NCI-H2107 (cell line): Measurements from ENCODE around the gene GALK1.

Source experiments
- DNase-seq: peaks from one replicate; lab custom pipeline; 2025; lab: John Stamatoyannopoulos, UW

Gene GALK1

GRCh38 chr17:75724016-75725003 is 40.7 kb downstream of the GALK1 start:
- DNase-seq, result no peak

GRCh38 chr17:75723171-75723930 is 41.6 kb downstream of the GALK1 start:
- no peak for DNase-seq

DNA sequence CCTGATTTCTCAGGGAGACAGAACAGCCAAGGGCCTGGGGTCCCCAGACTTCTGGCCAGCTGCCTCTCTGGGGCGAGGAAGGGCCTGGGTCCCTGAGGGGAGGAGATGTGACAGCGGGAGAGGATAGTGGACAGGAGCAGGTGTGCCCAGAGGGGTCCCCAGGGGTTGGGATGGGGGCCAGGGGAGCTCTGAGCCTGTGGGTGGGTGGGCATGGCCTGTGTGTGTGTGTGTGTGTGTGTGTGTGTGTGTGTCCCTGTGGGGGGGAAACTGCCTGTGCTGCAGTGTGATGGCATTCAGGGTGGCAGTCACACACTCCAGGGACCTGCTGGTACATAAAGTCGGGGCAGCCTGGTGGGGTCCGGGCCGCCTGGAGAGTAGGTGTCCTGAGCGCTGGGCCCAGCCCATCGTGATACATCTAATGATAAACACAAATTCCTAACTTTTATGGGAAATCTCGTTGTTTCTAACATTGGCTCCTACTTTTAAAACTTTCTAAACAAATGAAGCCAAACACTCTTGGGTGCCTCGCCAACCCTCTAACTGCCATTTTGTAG is 42.4 kb downstream of the GALK1 start:
- no peak for DNase-seq

GRCh38 chr17:75722076-75722475 is 42.9 kb downstream of the GALK1 start:
- no peak for DNase-seq

DNA sequence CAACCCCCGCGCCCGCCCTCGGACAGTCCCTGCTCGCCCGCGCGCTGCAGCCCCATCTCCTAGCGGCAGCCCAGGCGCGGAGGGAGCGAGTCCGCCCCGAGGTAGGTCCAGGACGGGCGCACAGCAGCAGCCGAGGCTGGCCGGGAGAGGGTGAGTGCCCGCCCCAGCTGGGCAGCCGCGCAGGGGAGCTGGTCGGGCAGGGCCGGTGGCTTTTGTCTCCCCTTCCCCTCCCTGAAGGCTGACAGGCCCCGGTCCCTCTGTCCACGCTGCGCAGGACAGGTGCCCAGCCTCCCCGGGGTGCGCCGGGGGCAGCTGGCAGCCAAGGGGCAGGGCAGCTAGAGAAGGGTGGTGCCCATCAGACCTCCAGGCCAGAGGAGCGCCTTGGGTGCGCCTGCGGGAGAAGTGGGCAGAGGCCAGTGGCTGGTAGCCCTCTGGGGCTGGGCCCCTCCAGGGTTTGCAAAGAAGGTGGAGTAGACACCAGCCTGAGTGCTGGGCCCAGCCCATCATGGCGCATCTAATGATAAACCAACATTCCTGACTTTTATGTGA is 43.5 kb downstream of the GALK1 start:
- DNase-seq, result no peak

DNA sequence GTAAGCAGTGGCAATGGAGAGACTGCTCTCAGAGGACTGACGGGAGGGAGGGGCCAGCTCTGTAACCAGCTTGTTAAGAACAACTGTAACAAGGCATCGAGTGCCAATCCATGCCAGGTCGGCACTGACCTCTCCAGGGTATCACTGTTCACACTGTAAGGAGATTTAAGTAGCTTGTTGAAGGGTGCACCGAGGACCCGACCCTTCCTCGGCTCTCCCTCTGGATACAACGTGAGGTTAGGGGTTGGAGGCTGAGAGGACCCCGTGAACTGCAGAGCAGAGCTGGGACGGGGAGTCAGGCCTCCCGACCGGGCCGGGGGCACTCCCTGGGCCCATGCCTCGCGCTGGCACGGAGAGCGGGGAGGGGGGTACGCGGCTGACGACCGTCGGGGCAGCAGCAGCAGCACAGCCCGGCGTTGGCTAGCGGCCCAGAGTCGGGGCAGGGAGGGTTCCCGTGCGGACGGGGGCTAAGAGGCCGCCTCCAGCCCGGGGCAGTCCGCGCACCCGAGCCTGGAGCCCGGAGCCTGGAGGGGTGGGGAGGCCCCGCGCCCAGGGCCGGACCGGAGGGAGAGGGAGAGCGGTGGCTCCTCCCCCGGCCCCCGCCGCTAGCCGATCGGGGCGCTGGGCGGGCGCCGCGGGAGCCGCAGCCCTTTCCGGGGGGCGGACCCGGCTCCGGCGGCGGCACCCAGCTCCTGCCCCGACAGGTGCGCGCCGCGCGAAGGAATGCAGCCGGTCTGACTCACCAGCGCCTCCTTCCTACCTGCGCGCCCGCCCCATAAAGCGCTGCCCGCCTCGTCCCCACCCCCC is 44.1 kb downstream of the GALK1 start, which contains the start of gene ITGB4:
Gene ITGB4, plus strand, starts transcription at position 804 of the 807 bp plus-strand sequence. CDS start 3,245 bp downstream, outside the sequence.
- DNase-seq, result no peak

DNA sequence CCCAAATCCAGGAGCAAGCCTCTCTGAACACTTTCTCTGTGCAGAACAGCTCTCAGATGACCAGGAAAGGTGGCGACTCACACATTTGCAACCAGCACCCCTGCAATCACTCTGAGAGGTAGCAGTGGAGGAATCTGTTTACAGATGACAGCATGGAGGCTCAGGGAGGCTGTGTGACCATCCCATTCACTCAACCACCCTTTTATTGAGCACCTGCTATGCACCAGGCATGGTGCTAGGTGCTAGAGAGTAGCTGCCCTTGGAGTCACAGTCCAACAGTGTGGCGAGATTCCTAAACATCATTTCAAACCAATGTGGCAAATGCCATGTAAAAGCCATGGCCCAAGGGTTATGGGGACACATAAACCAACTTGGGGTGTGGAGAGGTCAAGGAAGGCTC is 45.3 kb downstream of the GALK1 start:
- DNase-seq, result no peak

DNA sequence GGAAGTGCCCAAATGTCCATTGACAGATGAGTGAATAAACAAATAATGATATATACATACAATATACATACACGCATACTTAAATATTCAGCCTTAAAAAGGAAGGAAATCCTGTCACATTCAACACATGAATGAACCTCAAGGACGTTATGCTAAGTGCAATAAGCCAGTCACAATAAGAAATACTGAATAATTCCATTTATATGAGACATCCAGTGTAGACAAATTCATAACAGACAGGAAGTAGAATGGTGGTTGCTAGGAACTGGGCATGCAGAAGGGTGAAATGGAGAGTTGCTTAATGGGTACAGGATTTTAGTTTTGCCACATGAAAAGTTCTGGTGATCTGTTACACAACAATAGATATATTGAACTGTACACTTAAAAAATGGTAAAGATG is 52.5 kb downstream of the GALK1 start:
- no peak for DNase-seq
